ENCODE measurements around the gene SLC35E4. TPM values are rescaled to one million over a fixed set of nuclear protein-coding genes. Genes with fewer than 3 reads are reported as not detected.

The SLC35E4 gene
- total RNA-seq, 2 donors from 2014 or later, result 3.9 to 9.5 TPM

DNA sequence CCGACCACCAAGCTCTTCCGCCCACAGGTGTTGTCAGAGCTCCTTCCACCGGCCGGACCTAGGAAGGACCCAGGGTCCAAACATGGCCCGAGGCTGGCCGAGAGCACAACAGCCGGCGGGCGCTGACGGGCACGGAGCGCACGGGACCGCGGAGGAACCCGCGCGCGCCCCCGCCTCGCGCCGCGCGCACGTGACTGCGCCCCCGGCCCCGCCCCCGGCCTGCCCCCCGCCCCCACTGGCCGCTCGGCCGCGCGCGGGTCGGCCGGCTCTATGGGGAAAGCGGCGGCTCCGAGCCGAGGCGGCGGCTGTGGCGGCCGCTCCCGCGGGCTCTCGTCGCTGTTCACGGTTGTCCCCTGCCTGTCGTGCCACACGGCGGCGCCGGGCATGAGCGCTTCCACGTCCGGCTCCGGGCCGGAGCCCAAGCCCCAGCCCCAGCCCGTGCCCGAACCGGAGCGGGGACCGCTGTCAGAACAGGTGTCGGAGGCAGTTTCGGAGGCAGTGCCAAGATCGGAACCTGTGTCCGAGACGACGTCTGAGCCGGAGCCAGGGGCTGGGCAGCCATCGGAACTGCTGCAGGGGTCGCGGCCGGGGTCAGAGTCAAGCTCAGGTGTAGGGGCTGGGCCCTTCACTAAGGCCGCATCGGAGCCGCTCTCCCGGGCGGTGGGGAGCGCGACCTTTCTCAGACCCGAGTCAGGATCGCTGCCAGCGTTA lies 59.2 kb downstream of the SLC35E4 start, which contains the start of gene OSBP2:
OSBP2 (plus strand) TSS at position 235 of the 711 bp plus-strand sequence; CDS start at position 271, 36 bp downstream.
- Mint-ChIP-seq H3K9me3 (no peaks in the 10 kb centered on the region), H3K27ac (peak within 1 kb of the TSS; percentile 9 to 90), H3K36me3 (no peaks in the 10 kb centered on the region)
- ATAC-seq (peak; percentile 71 to 74), DNase-seq (ENCODE audit: low spot score in 2 of 2) (peak; percentile 46 to 55)

DNA sequence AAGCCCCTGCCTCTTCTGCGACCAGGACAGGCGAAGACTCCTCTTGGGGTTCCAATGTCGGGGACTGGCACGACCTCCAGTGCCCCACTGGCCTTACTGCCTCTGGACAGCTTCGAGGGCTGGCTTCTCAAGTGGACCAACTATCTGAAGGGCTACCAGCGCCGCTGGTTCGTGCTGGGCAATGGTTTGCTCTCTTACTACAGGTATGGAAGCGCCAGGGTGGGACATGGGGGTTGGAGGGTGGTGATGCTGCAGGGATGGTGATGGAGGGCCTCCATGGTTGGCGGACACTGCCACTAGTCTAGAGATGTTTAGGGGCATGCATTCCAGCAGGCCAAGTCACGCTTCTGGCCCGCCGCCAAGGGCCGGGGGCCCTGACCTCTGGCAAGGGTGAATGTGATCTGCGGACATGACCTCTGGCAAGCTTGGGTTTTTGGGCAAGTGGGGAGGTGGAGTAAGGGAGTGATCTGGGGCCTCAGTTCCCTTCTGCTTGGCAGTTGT lies 59.8 kb downstream of the SLC35E4 start:
- no peak overlapping the region for H3K27ac Mint-ChIP-seq
- no peaks in the 10 kb centered on the region for H3K36me3 Mint-ChIP-seq
- H3K9me3 Mint-ChIP-seq, result no peaks in the 10 kb centered on the region
- DNase-seq (ENCODE audit: low spot score in 2 of 2) (no peak), ATAC-seq (no peak)

DNA sequence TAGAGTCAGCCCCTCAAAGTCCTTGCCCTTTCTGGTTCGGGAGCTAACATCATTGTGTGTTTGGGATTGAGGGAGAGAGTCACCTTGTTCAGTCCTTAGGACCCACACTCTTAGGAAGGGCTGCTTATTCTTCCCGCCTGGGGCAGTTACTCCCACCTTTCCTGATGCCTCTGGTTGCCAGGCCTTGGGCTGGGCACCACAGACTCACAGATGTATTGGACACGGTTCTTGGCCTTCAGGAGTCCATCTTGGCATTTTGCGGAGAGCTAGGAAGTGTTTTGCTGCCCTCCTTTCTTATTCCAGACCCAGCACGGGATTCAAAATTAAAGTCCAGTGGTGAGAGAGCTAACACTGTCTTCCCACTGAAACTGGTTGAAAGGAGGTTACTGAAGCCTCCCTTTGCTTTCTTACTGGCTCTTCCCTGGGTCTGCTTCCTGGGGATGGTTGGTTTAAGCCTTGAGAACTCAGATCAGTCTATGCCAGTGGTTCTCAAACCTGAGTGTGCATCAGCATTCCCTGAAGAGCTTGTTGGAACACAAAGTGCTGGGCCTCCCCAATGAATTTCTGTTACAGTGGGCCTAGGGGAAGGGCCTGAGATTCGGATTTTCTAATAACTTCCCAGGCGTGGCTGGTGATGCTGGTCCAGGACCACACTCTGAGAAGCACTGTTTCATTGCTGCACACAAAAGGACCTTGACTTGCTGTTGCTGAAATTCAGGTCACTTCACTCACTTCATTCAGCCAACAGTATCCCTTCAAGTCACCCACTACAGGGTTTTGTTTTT lies 60.5 kb downstream of the SLC35E4 start:
- Mint-ChIP-seq H3K27ac (no peak overlapping the region), H3K9me3 (no peaks in the 10 kb centered on the region), H3K36me3 (no peaks in the 10 kb centered on the region)
- no peak for DNase-seq (ENCODE audit: low spot score in 2 of 2)
- no peak for ATAC-seq

Other genes with a start within 250 kb of the SLC35E4 start
- gene RNF215, start 248.4 kb upstream of the SLC35E4 start, total RNA-seq, result 10 to 100 TPM in 1 of 2 donors, 1 to 10 TPM in 1; 6.8 to 11.8 TPM
- gene SEC14L2, start 238.8 kb upstream of the SLC35E4 start, total RNA-seq, result 10 to 100 TPM; 13.9 to 16.3 TPM
- 10 to 100 TPM; 17.9 to 68.3 TPM for gene MTFP1, start 210.0 kb upstream of the SLC35E4 start, total RNA-seq
- gene SEC14L3, start 163.8 kb upstream of the SLC35E4 start, total RNA-seq, result not detected
- gene SEC14L4, start 130.1 kb upstream of the SLC35E4 start, total RNA-seq, result under 1 TPM in 1 of 2 donors, not detected in 1; 0.16 TPM
- gene SEC14L6, start 89.0 kb upstream of the SLC35E4 start, total RNA-seq, result not detected
- under 1 TPM in 1 of 2 donors, not detected in 1; 0.70 TPM for gene GAL3ST1, start 61.1 kb upstream of the SLC35E4 start, total RNA-seq
- gene PES1, start 43.9 kb upstream of the SLC35E4 start, total RNA-seq, result 100 to 1,000 TPM in 1 of 2 donors, 10 to 100 TPM in 1; 22.4 to 113 TPM
- gene TCN2, start 28.6 kb upstream of the SLC35E4 start, total RNA-seq, result 1 to 10 TPM; 1.5 TPM
- 10 to 100 TPM in 1 of 2 donors, 1 to 10 TPM in 1; 7.4 to 10.4 TPM for gene DUSP18, start 32.1 kb downstream of the SLC35E4 start, total RNA-seq
- gene OSBP2, start 59.1 kb downstream of the SLC35E4 start, total RNA-seq, result 1 to 10 TPM; 1.7 to 6.1 TPM